GM19238 (cell line): ENCODE measurements around the gene GFOD1.
"Not testable (repeated sequence)": the region's sequence is repeated elsewhere in the genome, so short reads cannot be mapped to it uniquely, and the experiment has no call there.

Experiments
- DNase-seq: peaks from one replicate; pipeline ENCODE4 v3.0.0; 2011; ENCODE audit warnings: low spot score; ENCODE audit not compliant: insufficient read length

GFOD1 gene

GRCh38 chr6:13445005-13445743 is 42.2 kb downstream of the GFOD1 start:
- DNase-seq = no peak

DNA sequence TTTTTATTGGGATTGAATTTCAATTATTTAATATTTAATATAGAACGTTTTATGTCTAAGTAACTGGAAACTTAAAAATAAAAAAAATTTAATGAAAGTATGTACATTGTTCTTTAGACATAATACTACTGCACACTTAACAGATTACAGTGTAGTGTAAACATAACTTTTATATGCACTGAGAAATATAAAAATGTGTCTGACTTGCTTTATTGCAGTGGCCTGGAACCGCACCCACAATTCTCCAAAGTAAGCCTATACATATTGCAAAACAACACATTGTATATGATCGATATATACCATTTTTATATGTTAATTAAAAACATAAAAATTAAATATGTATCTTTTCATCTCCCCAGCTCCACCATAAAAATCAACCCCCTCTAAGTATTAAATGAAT is 42.8 kb downstream of the GFOD1 start:
- no peak for DNase-seq

DNA sequence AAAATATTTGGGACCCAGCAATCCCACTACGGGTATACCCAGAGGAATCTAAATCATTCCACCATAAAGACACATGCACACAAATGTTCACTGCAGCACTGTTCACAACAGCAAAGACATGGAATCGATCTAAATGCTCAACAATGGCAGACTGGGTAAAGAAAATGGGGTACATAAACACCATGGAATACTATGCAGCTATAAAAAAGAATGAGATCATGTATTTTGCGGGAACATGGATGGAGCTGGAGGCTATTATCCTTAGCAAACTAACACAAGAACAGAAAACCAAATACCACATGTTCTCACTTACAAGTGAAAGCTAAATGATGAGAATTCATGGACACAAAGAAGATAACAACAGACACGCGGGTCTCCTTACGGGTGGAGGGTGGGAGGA is 43.4 kb downstream of the GFOD1 start:
- not testable (repeated sequence) for DNase-seq

DNA sequence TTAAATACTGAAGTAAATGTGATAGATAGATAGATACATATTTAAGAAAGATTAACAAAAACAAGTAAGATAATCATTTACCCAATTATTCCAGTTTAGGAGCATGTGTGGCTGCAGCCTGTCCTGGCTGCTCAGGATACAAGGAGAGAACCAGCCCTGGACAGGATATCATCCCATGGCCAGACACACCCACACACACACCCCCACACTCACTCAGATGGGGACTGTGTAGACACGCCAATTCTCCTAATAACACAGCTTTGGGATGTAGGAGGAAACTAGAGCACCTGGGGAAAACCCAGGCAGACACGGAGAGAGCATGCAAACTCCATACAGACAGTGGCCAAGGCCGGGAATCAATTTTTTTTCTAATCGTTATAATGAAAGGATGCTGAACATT is 45.6 kb downstream of the GFOD1 start:
- no peak for DNase-seq

DNA sequence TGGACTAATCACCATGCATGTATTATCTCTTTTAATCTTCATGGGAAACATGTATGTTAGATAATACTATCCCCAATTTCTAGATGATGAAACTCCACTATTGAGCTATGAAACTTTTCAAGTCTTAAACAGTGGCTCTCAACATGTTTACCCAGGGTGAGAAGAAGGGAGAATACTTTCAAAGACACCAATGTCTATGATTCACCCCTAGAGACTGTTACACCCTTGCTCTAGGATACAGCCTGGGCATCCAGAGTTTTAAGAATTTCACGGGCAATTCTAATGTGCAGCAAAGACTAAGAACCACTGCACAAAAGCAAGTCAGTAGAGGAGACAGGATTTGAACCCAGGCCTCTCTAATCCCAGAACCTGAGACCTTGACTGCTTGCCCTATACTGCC is 47.8 kb downstream of the GFOD1 start:
- no peak for DNase-seq

GRCh38 chr6:13438126-13438525 is 49.3 kb downstream of the GFOD1 start:
- DNase-seq = no peak

GRCh38 chr6:13437218-13437996 is 50.0 kb downstream of the GFOD1 start:
- DNase-seq = no peak

- no peak for DNase-seq
Observed at GRCh38 chr6:13436399-13437217, 50.8 kb downstream of the GFOD1 start.

DNA sequence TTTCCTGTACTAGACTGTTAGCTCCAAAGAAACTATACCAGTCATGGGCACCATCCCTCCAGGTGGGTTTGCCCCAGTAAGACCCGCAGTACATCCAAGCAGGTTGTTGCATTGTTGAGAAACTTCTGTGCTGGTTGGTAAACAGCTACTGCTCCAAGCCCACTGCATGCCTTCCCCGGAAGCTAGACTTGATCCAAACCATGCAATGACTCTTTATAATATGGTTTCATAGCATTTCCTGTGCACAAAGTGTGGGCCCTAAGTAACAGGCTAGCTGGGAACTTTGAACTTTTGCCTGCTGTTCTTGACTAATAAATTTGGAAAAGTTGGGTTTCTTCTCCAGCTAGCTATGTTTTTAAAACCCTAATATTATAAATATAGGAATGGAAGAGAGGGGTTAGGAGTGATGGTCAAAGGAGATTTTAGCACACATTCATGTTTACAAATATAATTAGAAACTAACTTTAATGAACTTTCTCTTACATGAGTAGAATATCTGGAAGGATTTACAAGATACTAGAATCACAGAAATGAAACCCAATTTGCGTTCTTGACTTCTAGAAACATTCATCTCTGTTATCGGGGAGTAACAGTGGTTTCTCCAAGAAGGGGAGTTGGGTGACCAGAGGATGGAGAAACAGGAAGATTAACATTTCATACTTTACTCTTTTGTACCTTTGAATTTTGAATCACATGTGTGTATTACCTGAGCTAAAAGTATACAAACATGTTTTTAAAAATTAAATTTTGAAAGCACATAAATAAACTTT is 51.7 kb downstream of the GFOD1 start:
- DNase-seq = no peak

DNA sequence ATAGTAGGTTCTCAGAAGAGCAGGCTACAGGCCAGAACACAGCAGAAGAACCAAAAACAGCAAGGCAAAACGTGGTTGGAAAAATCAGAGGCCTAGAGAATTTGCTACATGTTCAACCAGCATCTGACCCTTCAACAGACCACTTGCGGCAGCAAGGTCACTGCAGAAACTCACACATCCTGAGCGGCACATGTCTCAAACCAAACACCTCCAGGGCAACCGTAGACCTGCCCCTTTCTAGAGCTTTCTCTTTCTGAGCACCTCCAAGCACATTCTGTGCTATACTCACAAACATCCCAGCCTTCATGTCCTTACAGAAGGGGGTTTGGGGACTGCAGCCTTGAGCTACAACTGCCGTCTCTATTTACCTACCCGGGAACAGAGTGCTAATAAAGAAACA is 52.6 kb downstream of the GFOD1 start:
- DNase-seq = no peak

DNA sequence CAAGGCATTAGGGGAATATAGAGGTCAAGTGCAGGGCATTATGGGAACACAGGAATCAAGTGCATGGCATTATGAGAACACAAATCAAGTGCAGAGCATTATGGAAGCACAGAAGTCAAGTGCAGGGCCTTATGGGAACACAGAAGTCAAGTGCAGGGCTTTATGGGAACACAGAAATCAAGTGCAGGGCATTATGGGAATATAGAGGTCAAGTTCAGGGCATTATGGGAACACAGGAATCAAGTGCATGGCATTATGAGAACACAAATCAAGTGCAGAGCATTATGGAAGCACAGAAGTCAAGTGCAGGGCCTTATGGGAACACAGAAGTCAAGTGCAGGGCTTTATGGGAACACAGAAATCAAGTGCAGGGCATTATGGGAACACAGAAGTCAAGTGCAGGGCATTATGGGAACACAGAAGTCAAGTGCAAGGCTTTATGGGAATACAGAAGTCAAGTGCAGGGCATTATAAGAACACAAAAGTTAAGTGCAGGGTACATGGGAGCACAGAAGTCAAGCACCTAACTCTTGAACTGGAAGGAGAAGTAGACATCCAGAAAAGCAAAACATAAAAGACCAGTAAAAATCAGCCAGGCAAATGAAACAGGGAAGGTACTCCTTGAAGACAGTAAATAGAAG is 53.1 kb downstream of the GFOD1 start:
- DNase-seq = not testable (repeated sequence)

DNA sequence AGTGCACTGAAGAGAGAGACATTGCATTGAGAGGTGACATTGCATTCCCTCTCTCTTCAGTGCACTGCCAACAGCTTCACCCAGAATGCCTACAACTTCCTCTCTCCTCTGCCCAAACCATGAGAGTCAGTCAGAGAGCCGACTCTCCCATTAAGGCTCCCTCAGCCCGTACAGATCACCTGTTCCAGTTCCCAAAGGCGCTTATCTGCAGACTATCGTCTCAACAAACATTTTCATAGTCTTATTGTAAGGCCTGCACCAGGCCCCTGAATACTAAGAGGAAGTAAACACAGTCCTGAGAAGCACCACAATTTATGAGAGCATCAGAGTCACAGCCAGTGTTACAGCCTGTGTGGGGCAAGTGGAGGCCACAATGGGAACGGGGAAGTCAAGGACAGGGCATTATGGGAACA is 53.7 kb downstream of the GFOD1 start:
- DNase-seq = no peak

GRCh38 chr6:13432526-13433184 is 54.7 kb downstream of the GFOD1 start:
- DNase-seq = no peak

- no peak for DNase-seq
Observed at GRCh38 chr6:13431861-13432465, 55.4 kb downstream of the GFOD1 start.

GRCh38 chr6:13431059-13431656 is 56.2 kb downstream of the GFOD1 start:
- DNase-seq = no peak

DNA sequence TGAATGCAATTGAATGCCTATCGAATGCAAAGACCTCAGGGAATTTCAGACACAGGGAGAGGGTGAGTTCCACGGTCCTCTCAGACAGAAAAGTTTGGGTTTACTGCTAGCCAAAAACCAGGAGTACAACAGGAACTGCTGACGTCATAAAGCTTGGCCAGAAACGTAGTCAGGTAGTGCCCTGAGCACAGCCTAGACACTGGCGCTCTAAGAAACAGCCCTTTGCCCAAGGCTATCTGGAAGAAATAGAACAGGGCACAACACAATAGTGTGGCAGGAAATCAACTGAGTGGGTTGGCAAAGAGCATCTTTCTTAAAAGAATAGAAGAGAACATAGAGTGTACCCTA is 58.0 kb downstream of the GFOD1 start:
- no peak for DNase-seq

GRCh38 chr6:13428583-13429405 is 58.6 kb downstream of the GFOD1 start:
- DNase-seq = no peak

- peak; percentile 67 for DNase-seq
Observed at GRCh38 chr6:13427801-13428582, 59.4 kb downstream of the GFOD1 start.
